ENCODE results near the gene HSPA14. TPM values are rescaled to one million over a fixed set of nuclear protein-coding genes. Genes with fewer than 3 reads are reported as not detected.

The HSPA14 gene
- total and polyA plus RNA-seq, 2 of the 4 experiments (the other 2 are of a cell fraction): 10.3 to 11.8 TPM

DNA sequence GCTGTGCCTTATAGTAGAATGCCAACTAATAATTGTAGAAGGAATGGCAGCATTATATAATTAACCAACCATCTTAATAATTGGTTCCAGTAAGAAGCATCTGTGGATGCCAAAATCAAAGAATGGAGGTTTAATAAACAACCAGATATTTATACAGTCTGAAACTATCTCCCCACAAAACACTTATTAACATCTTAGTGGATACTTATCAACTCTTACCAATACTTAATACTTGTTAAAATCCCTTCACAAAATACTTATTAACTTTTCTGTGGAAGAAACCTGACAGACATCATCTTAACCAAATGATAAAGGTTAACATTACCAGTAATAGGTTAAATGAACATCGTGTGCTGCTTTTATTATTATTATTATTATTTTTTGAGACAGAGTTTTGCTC is 34.3 kb upstream of the HSPA14 start:
- Histone ChIP-seq H3K4me1 (ENCODE audit: control insufficient read depth, insufficient read depth, low read length) (no peaks in the 10 kb centered on the region), H2BK120ac (ENCODE audit: low read depth, low read length) (no peak overlapping the region), H3K14ac (replicated peaks; ENCODE audit: low read depth, low read length) (no peak overlapping the region), H3K36me3 (ENCODE audit: control insufficient read depth, insufficient read depth, low read length) (no peaks in the 10 kb centered on the region), H3K4me3 (ENCODE audit: insufficient read depth, low read depth, low read length) (no peak overlapping the region), H2BK15ac (ENCODE audit: low read depth, low read length) (no peak overlapping the region), H3K27me3 (ENCODE audit: control insufficient read depth, insufficient read depth, low read length) (peaks cover 20% of the 10 kb centered on the region), H3K4ac (ENCODE audit: low read depth, low read length) (no peak overlapping the region), H4K5ac (ENCODE audit: low read depth, low read length) (no peak overlapping the region), H2BK20ac (ENCODE audit: low read depth, low read length) (no peak overlapping the region), H3K27ac (ENCODE audit: insufficient read depth, low read length) (no peak overlapping the region), H3K56ac (ENCODE audit: extremely low read depth, insufficient read depth, low read length) (no peak overlapping the region), H3K9me3 (ENCODE audit: control insufficient read depth, insufficient read depth, low read length) (no peaks in the 10 kb centered on the region), H2AK5ac (ENCODE audit: low read depth, low read length) (no peak overlapping the region), H3K18ac (ENCODE audit: low read depth, low read length) (no peak overlapping the region), H2BK5ac (ENCODE audit: low read depth, low read length, poor library complexity, severe bottlenecking) (no peak overlapping the region), H4K8ac (ENCODE audit: low read depth in 2 of 2, low read length in 2 of 2) (no peak overlapping the region), H3K79me1 (ENCODE audit: low read depth in 1 of 2, low read length in 2 of 2) (no peaks in the 10 kb centered on the region), H3K9ac (ENCODE audit: low read depth, low read length) (no peak overlapping the region), H2AFZ (replicated peaks; ENCODE audit: low read length, poor library complexity) (no peak overlapping the region), H3K23ac (ENCODE audit: low read depth, low read length) (no peak overlapping the region), H4K20me1 (ENCODE audit: insufficient read depth, low read length) (no peaks in the 10 kb centered on the region), H3K9me1 (ENCODE audit: insufficient read depth, low read length) (no peaks in the 10 kb centered on the region), H2AK9ac (replicated peaks; ENCODE audit: low read depth, low read length, poor library complexity) (no peak overlapping the region), H3K4me2 (ENCODE audit: low read depth, low read length) (no peak overlapping the region), H4K91ac (ENCODE audit: insufficient read depth, low read depth, low read length) (no peak overlapping the region)
- no CpG with 5 or more reads among the region's 1 CpG for WGBS, 2 experiments (ENCODE audit: extremely low coverage in 2 of 2, insufficient read length in 1 of 2)
- in situ Hi-C loops (cut with MboI; ENCODE audit: low sequenced_read_pairs): loop anchor here (25.0 kb wide), 1 partner anchor 617 kb away; no protein-coding TSS in a partner anchor
- TF ChIP-seq CEBPB (IDR thresholded peaks at IDR 0.05; ENCODE audit: low read depth, low read length) (no peak), CHD1 (IDR thresholded peaks at IDR 0.05; ENCODE audit: low read depth, low read length) (no peak), SMC3 (IDR thresholded peaks at IDR 0.05; ENCODE audit: low read depth, low read length) (no peak), MAZ (IDR thresholded peaks at IDR 0.05; ENCODE audit: borderline replicate concordance, low read depth, low read length) (no peak), RFX5 (IDR thresholded peaks at IDR 0.05; ENCODE audit: low read depth, low read length) (no peak), MXI1 (IDR thresholded peaks at IDR 0.05; ENCODE audit: borderline replicate concordance, low read depth, low read length) (no peak), RCOR1 (IDR thresholded peaks at IDR 0.05; ENCODE audit: insufficient replicate concordance, low read length) (no peak), POLR2A (IDR thresholded peaks at IDR 0.05; ENCODE audit: low read depth, low read length) (no peak), MAFK (IDR thresholded peaks at IDR 0.05; ENCODE audit: low read depth, low read length) (no peak)
- no TSS peak for BruUV-seq (replicated peaks)
- intact Hi-C loops (cut with micrococcal nuclease): no loop called here
- ATAC-seq (ENCODE audit: low read depth) (no peak), DNase-seq (no peak)
- dilution Hi-C loops (cut with HindIII; ENCODE audit: low sequenced_read_pairs, unreplicated experiment): no loop called here
- POLR2A ChIA-PET (ENCODE audit: unreplicated experiment): no interaction called here
- CTCF ChIA-PET: no interaction called here
